Measurements from ENCODE around the gene PYM1. TPM values are rescaled to one million over a fixed set of nuclear protein-coding genes. Genes with fewer than 3 reads are reported as not detected.

The PYM1 gene
- total RNA-seq, 3 donors from 2014 or later (not counting 1 experiment from before 2014, with no cell fraction given): 18.5 to 21.2 (median 19.1) TPM

DNA sequence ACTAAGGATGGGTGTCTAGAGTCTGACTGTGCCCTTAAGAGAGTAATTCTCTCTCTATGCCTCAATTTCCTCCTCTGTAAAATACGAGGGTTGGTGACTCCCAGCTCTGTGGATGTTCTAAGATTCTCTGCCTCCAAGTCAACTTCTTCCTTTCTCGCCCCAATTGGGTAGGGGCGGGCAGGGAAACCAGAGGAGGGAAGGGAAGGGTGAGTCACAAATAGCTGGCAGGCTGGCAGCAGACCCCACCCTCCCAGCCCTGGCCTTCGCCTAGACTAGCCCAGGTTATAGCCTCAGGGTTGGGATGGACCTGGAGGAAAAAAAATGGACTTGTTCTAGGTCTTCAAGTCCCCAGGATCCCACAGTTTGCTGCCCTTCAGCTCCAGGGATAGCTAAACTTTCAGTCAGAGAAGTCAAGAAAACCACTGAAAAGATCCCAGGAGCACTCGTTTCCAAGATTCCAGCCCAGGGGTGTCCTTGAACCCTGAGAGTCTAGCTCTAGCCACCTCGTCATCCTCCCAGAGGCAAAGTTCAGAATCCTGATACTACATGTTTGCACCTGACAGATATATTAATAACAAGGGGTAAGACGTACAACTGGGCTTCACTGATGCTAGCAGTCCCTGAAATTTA, 5.6 kb upstream of the PYM1 start:
- Mint-ChIP-seq H3K27ac (peak overlapping the region in 1 of 2 donors; percentile 97), H3K27me3 (ENCODE audit: low read depth in 2 of 2) (no peaks in the 10 kb centered on the region), H3K36me3 (no peaks in the 10 kb centered on the region), H3K9me3 (no peaks in the 10 kb centered on the region), H3K4me3 (peak overlapping the region; percentile 99), H3K4me1 (peaks cover 36 to 44% of the 10 kb centered on the region in 2 donors)
- H3K4me3 ChIP-seq (ENCODE audit: low read length): no peak overlapping the region
- peaks cover 16% of the 10 kb centered on the region for H3K36me3 ChIP-seq (ENCODE audit: control insufficient read depth, insufficient read depth, low read length)
- H3K27ac ChIP-seq (ENCODE audit: low read length): peak overlapping the region; percentile 96
- TF ChIP-seq, protein P1, sequence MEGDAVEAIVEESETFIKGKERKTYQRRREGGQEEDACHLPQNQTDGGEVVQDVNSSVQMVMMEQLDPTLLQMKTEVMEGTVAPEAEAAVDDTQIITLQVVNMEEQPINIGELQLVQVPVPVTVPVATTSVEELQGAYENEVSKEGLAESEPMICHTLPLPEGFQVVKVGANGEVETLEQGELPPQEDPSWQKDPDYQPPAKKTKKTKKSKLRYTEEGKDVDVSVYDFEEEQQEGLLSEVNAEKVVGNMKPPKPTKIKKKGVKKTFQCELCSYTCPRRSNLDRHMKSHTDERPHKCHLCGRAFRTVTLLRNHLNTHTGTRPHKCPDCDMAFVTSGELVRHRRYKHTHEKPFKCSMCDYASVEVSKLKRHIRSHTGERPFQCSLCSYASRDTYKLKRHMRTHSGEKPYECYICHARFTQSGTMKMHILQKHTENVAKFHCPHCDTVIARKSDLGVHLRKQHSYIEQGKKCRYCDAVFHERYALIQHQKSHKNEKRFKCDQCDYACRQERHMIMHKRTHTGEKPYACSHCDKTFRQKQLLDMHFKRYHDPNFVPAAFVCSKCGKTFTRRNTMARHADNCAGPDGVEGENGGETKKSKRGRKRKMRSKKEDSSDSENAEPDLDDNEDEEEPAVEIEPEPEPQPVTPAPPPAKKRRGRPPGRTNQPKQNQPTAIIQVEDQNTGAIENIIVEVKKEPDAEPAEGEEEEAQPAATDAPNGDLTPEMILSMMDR (IDR thresholded peaks at IDR 0.05): no peak
- ATAC-seq (no peak), DNase-seq (no peak)
- H3K27me3 ChIP-seq (ENCODE audit: control insufficient read depth, insufficient read depth, low read length): no peaks in the 10 kb centered on the region
- H3K4me1 ChIP-seq (ENCODE audit: control insufficient read depth, insufficient read depth, low read length): peaks cover 45% of the 10 kb centered on the region
- 81% methylated on average over 3 of the region's 7 CpGs for WGBS (ENCODE audit: insufficient coverage)
- intact Hi-C loops (cut with micrococcal nuclease): loop anchor here (5.0 kb wide), 1 partner anchor 206 kb away; the partner anchor contains the start of gene CD63
- no peaks in the 10 kb centered on the region for H3K9me3 ChIP-seq (ENCODE audit: control insufficient read depth, insufficient read depth, low read length)

DNA sequence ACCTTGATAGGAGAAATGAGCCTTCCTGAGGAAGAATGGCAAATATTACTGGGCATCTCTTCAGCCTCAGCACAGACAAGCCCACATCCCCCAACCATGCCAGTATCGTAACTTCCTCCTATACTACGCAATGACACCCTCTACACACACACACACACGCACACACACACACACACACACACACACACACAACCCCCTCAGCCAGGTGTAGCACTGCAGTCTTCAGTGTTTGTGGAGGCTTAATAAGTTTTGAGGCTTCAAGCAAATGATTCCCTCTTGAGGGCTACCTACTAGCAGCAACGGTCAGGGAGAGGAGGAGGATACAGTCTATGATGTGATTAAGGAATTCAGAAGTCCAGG, 4.8 kb upstream of the PYM1 start:
- H3K4me1 Mint-ChIP-seq: peaks cover 42 to 50% of the 10 kb centered on the region in 2 donors
- intact Hi-C loops (cut with micrococcal nuclease): loop anchor here (5.0 kb wide), 1 partner anchor 205 kb away; the partner anchor contains the start of gene CD63
- DNase-seq (peak in 1 of 2 donors; percentile 78), ATAC-seq (peak; percentile 28 to 65 (median 44))
- peaks cover 52% of the 10 kb centered on the region for H3K4me1 ChIP-seq (ENCODE audit: control insufficient read depth, insufficient read depth, low read length)
- H3K9me3 ChIP-seq (ENCODE audit: control insufficient read depth, insufficient read depth, low read length): no peaks in the 10 kb centered on the region
- H3K4me3 ChIP-seq (ENCODE audit: low read length): peak overlapping the region; percentile 79
- no peaks in the 10 kb centered on the region for H3K27me3 ChIP-seq (ENCODE audit: control insufficient read depth, insufficient read depth, low read length)
- H3K36me3 Mint-ChIP-seq: no peaks in the 10 kb centered on the region
- H3K36me3 ChIP-seq (ENCODE audit: control insufficient read depth, insufficient read depth, low read length): peaks cover 11% of the 10 kb centered on the region
- TF ChIP-seq, protein P1 (IDR thresholded peaks at IDR 0.05): no peak
- H3K9me3 Mint-ChIP-seq: no peaks in the 10 kb centered on the region
- 2% methylated on average over 3 of the region's 4 CpGs for WGBS (ENCODE audit: insufficient coverage)
- H3K27me3 Mint-ChIP-seq (ENCODE audit: low read depth in 2 of 2): no peaks in the 10 kb centered on the region
- peak overlapping the region; percentile 96 for H3K27ac ChIP-seq (ENCODE audit: low read length)
- peak overlapping the region; percentile 99 for H3K4me3 Mint-ChIP-seq
- peak overlapping the region; percentile 97 to 98 for H3K27ac Mint-ChIP-seq

DNA sequence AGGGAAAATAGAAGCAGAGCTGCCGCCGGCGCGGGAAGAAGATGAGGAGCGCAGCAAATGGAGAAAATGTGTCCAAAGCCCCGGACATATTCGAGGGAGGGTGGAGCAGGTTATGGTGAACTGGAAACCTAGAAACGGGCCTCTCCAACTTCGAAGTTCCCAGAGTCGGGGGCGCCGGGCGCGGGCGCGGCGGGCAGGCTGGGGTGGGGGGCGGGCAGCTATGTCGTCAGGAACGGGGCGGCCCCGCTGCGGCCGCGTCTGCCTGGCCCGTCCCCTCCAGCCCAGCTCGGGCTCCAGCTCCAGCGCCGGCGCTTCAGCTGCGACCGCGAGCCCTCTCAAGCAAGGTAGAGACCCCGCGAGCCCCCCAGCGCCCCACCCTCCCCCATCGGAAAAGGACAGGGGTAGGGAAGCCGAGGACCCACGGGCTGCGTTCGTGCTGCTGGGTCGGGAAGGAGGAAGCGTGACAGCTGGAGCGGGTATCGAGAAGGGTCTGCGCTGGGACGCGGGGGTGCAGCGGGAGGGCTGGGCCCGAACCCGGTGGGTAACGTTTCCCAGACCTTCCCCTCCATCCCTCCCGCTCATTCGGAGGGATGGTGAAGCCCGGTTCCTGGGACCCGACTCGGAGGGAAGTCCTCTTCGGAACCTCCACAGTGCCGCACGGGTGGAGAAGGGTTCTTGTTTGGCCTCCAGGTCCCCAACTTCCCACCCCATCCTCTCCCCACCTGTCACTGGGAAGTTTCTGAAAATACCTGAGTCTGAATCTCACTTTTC, 4.3 kb upstream of the PYM1 start:
- Histone ChIP-seq H3K36me3 (ENCODE audit: control insufficient read depth, insufficient read depth, low read length) (peaks cover 6% of the 10 kb centered on the region), H3K4me3 (ENCODE audit: low read length) (peak overlapping the region; percentile 79), H3K27ac (ENCODE audit: low read length) (peak overlapping the region; percentile 96), H3K9me3 (ENCODE audit: control insufficient read depth, insufficient read depth, low read length) (no peaks in the 10 kb centered on the region), H3K4me1 (ENCODE audit: control insufficient read depth, insufficient read depth, low read length) (peaks cover 52% of the 10 kb centered on the region), H3K27me3 (ENCODE audit: control insufficient read depth, insufficient read depth, low read length) (no peaks in the 10 kb centered on the region)
- H3K27me3 Mint-ChIP-seq (ENCODE audit: low read depth in 2 of 2): no peaks in the 10 kb centered on the region
- H3K9me3 Mint-ChIP-seq: no peaks in the 10 kb centered on the region
- DNase-seq (peak; percentile 40 to 57), ATAC-seq (peak; percentile 17 to 40 (median 30))
- peak overlapping the region; percentile 97 to 98 for H3K27ac Mint-ChIP-seq
- H3K4me3 Mint-ChIP-seq: peak overlapping the region; percentile 99
- intact Hi-C loops (cut with micrococcal nuclease): loop anchor here (5.0 kb wide), 1 partner anchor 205 kb away; the partner anchor contains the start of gene CD63
- WGBS (ENCODE audit: insufficient coverage): under 1% methylated on average over 57 of the region's 60 CpGs
- peaks cover 42 to 54% of the 10 kb centered on the region in 2 donors for H3K4me1 Mint-ChIP-seq
- no peaks in the 10 kb centered on the region for H3K36me3 Mint-ChIP-seq
- TF ChIP-seq, protein P1 (IDR thresholded peaks at IDR 0.05): no peak
